Esophagus (tissue), 2 donors: ENCODE measurements around the gene KRTAP20-3. TPM values are rescaled to one million over a fixed set of nuclear protein-coding genes. Genes with fewer than 3 reads are reported as not detected.

Source experiments
- H3K27ac ChIP-seq, 2 donors: one replicate each; pipeline ENCODE4 v1.5.1; 2013; ENCODE audit warnings: low read depth in 2 of 2, mild to moderate bottlenecking in 2 of 2, inconsistent platforms in 1 of 2, low read length in 1 of 2, moderate library complexity in 1 of 2
- H3K27me3 ChIP-seq, 2 donors: one replicate each; pipeline ENCODE4 v1.6.1; 2013; ENCODE audit warnings: low read length in 2 of 2, control low read depth in 1 of 2, mild to moderate bottlenecking in 1 of 2; ENCODE audit not compliant: insufficient read depth in 2 of 2, control insufficient read depth in 1 of 2
- H3K36me3 ChIP-seq, 2 donors: one replicate each; pipeline ENCODE4 v1.6.1; 2013; ENCODE audit warnings: low read length in 1 of 2; ENCODE audit not compliant: control insufficient read depth in 2 of 2, insufficient read depth in 2 of 2
- H3K4me1 ChIP-seq, 2 donors: one replicate each; pipeline ENCODE4 v1.6.1; 2013; ENCODE audit warnings: low read length in 1 of 2; ENCODE audit not compliant: control insufficient read depth in 2 of 2, insufficient read depth in 2 of 2
- H3K4me3 ChIP-seq, 2 donors: one replicate each; pipeline ENCODE4 v1.5.1; 2013; ENCODE audit warnings: low read length in 2 of 2, mild to moderate bottlenecking in 2 of 2, low read depth in 1 of 2, moderate library complexity in 1 of 2
- H3K9me3 ChIP-seq, 2 donors: one replicate each; pipeline ENCODE4 v1.6.1; 2013; ENCODE audit warnings: mild to moderate bottlenecking in 2 of 2, low read depth in 1 of 2, low read length in 1 of 2, moderate library complexity in 1 of 2; ENCODE audit not compliant: control insufficient read depth in 2 of 2, insufficient read depth in 1 of 2
- WGBS, 2 donors: extraction: QIAGEN DNeasy Blood & Tissue Kit; methylation state at CpG; one replicate each; pipeline ENCODE4 v1.1.7; 2013; 5-methylcytosine and 5-hydroxymethylcytosine counted together
- polyA plus RNA-seq, 2 donors: library from polyadenylated mRNA; stranded (reverse); fragments of 200-250 nt; gene quantifications; one replicate each; pipeline ENCODE4 v1.2.3, GENCODE V29; 2013
- donor health status: healthy with polysubstance abuse.
- donor health status: Bipolar disorder and iron deficiency.

Gene KRTAP20-3
- polyA plus RNA-seq, 2 donors: not detected

- H3K36me3 ChIP-seq: no peaks in the 10 kb centered on the region
- peaks cover 3 to 9% of the 10 kb centered on the region in 2 donors for H3K9me3 ChIP-seq
- no peak overlapping the region for H3K4me3 ChIP-seq
- H3K27me3 ChIP-seq: no peaks in the 10 kb centered on the region
- no peaks in the 10 kb centered on the region for H3K4me1 ChIP-seq
- H3K27ac ChIP-seq: no peak overlapping the region
- WGBS, 2 donors: 62 to 64% methylated on average over 2 of the region's 2 CpGs
Observed at GRCh38 chr21:30672985-30673650, 30.5 kb downstream of the KRTAP20-3 start.

GRCh38 chr21:30674312-30674711 lies 31.6 kb downstream of the KRTAP20-3 start:
- peaks cover 0 to 6% of the 10 kb centered on the region in 2 donors for H3K9me3 ChIP-seq
- WGBS, 2 donors: 73 to 80% methylated on average over 1 of the region's 1 CpG

GRCh38 chr21:30676737-30677136 lies 34.1 kb downstream of the KRTAP20-3 start:
- H3K36me3 ChIP-seq: no peaks in the 10 kb centered on the region
- H3K9me3 ChIP-seq: peaks cover 0 to 6% of the 10 kb centered on the region in 2 donors
- H3K4me3 ChIP-seq: no peak overlapping the region
- H3K4me1 ChIP-seq: no peaks in the 10 kb centered on the region
- H3K27me3 ChIP-seq: no peaks in the 10 kb centered on the region
- H3K27ac ChIP-seq: no peak overlapping the region

More at GRCh38 chr21:30674312-30674711, 31.6 kb downstream of the KRTAP20-3 start:
- Histone ChIP-seq H3K36me3 (no peaks in the 10 kb centered on the region), H3K4me1 (no peaks in the 10 kb centered on the region), H3K4me3 (no peak overlapping the region), H3K27ac (no peak overlapping the region), H3K27me3 (no peaks in the 10 kb centered on the region)

- H3K4me3 ChIP-seq: no peak overlapping the region
- 18 to 37% methylated on average over 1 of the region's 1 CpG for WGBS, 2 donors
- H3K9me3 ChIP-seq: peaks cover 0 to 5% of the 10 kb centered on the region in 2 donors
- H3K4me1 ChIP-seq: no peaks in the 10 kb centered on the region
- no peaks in the 10 kb centered on the region for H3K36me3 ChIP-seq
- no peak overlapping the region for H3K27ac ChIP-seq
- no peaks in the 10 kb centered on the region for H3K27me3 ChIP-seq
Observed at GRCh38 chr21:30680586-30680985, 37.9 kb downstream of the KRTAP20-3 start.

GRCh38 chr21:30684506-30684905 lies 41.8 kb downstream of the KRTAP20-3 start:
- Histone ChIP-seq H3K27ac (no peak overlapping the region), H3K9me3 (peaks cover 2 to 5% of the 10 kb centered on the region in 2 donors), H3K4me3 (no peak overlapping the region), H3K4me1 (no peaks in the 10 kb centered on the region), H3K27me3 (no peaks in the 10 kb centered on the region), H3K36me3 (no peaks in the 10 kb centered on the region)
- 74 to 76% methylated on average over 6 of the region's 6 CpGs for WGBS, 2 donors

GRCh38 chr21:30689822-30690221 lies 47.2 kb downstream of the KRTAP20-3 start:
- no peak overlapping the region for H3K4me3 ChIP-seq
- WGBS, 2 donors: 65 to 69% methylated on average over 7 of the region's 7 CpGs
- H3K9me3 ChIP-seq: peaks cover 2 to 5% of the 10 kb centered on the region in 2 donors
- H3K36me3 ChIP-seq: no peaks in the 10 kb centered on the region
- H3K27me3 ChIP-seq: no peaks in the 10 kb centered on the region
- H3K4me1 ChIP-seq: no peaks in the 10 kb centered on the region
- H3K27ac ChIP-seq: no peak overlapping the region

Other genes with a start within 250 kb of the KRTAP20-3 start
- gene KRTAP13-1, start 246.8 kb upstream of the KRTAP20-3 start, polyA plus RNA-seq: not detected
- not detected for gene KRTAP13-3, start 216.9 kb upstream of the KRTAP20-3 start, polyA plus RNA-seq
- gene KRTAP13-4, start 212.6 kb upstream of the KRTAP20-3 start, polyA plus RNA-seq: not detected
- gene KRTAP15-1, start 202.6 kb upstream of the KRTAP20-3 start, polyA plus RNA-seq: not detected
- gene KRTAP19-1, start 162.5 kb upstream of the KRTAP20-3 start, polyA plus RNA-seq: not detected
- not detected for gene KRTAP19-2, start 155.4 kb upstream of the KRTAP20-3 start, polyA plus RNA-seq
- gene KRTAP19-3, start 150.9 kb upstream of the KRTAP20-3 start, polyA plus RNA-seq: not detected
- gene KRTAP19-4, start 145.7 kb upstream of the KRTAP20-3 start, polyA plus RNA-seq: not detected
- gene KRTAP19-5, start 140.7 kb upstream of the KRTAP20-3 start, polyA plus RNA-seq: not detected
- not detected for gene KRTAP19-6, start 101.0 kb upstream of the KRTAP20-3 start, polyA plus RNA-seq
- not detected for gene KRTAP19-7, start 81.5 kb upstream of the KRTAP20-3 start, polyA plus RNA-seq
- gene KRTAP22-2, start 52.5 kb upstream of the KRTAP20-3 start, polyA plus RNA-seq: not detected
- not detected for gene KRTAP6-3, start 50.4 kb upstream of the KRTAP20-3 start, polyA plus RNA-seq
- not detected for gene KRTAP6-2, start 44.0 kb upstream of the KRTAP20-3 start, polyA plus RNA-seq
- gene KRTAP22-1, start 41.8 kb upstream of the KRTAP20-3 start, polyA plus RNA-seq: not detected
- not detected for gene KRTAP6-1, start 28.9 kb upstream of the KRTAP20-3 start, polyA plus RNA-seq
- not detected for gene KRTAP20-1, start 26.4 kb upstream of the KRTAP20-3 start, polyA plus RNA-seq
- not detected for gene KRTAP20-4, start 22.2 kb upstream of the KRTAP20-3 start, polyA plus RNA-seq
- not detected for gene KRTAP20-2, start 7.7 kb upstream of the KRTAP20-3 start, polyA plus RNA-seq
- not detected for gene KRTAP21-3, start 75.9 kb downstream of the KRTAP20-3 start, polyA plus RNA-seq
- gene KRTAP21-2, start 104.4 kb downstream of the KRTAP20-3 start, polyA plus RNA-seq: not detected
- gene KRTAP21-1, start 112.6 kb downstream of the KRTAP20-3 start, polyA plus RNA-seq: not detected
- gene KRTAP8-1, start 170.4 kb downstream of the KRTAP20-3 start, polyA plus RNA-seq: not detected
- gene KRTAP7-1, start 186.9 kb downstream of the KRTAP20-3 start, polyA plus RNA-seq: not detected
- not detected for gene KRTAP11-1, start 238.7 kb downstream of the KRTAP20-3 start, polyA plus RNA-seq